GM19025 (cell line): Measurements from ENCODE around the gene CLEC12A.
"Not testable (repeated sequence)": the region's sequence is repeated elsewhere in the genome, so short reads cannot be mapped to it uniquely, and the experiment has no call there.

Source experiments
- ATAC-seq: cut with Tn5 transposase; IDR thresholded peaks from one replicate; pipeline ENCODE4 v1.9.1; 2021; ENCODE audit warnings: mild to moderate bottlenecking, low read depth, moderate library complexity; ENCODE audit not compliant: unreplicated experiment

The CLEC12A gene

GRCh38 chr12:9971181-9971580, at the start of gene CLEC12A:
CLEC12A (plus strand) TSS chr12:9971409; CDS start chr12:9971597, 188 bp downstream.
- no peak for ATAC-seq

DNA sequence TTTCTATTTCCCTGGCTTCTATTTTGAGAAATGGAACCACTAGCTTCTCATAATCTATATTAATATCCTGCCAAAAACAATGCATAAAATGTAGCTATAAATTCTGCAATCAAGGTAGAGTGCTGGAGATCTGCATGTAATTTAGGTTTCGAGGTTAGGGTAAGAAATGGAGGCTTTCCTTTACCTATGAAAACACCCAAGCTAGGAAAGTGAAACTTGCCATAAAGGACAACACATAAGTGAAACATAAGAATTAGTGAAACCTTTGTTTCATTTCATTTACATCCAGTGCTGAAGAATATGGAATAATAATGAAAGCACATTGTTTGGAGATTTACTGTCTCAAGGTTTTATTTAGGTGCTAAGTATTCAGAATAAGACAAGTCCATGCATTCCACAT, 48.8 kb upstream of the CLEC12A start:
- no peak for ATAC-seq

- ATAC-seq, result no peak
Measured at GRCh38 chr12:9925705-9926393, 45.4 kb upstream of the CLEC12A start.

- ATAC-seq, result no peak
Measured at GRCh38 chr12:9926876-9927275, 44.3 kb upstream of the CLEC12A start.

GRCh38 chr12:9928607-9929006, 42.6 kb upstream of the CLEC12A start:
- no peak for ATAC-seq

GRCh38 chr12:9931245-9931644, 40.0 kb upstream of the CLEC12A start:
- no peak for ATAC-seq

DNA sequence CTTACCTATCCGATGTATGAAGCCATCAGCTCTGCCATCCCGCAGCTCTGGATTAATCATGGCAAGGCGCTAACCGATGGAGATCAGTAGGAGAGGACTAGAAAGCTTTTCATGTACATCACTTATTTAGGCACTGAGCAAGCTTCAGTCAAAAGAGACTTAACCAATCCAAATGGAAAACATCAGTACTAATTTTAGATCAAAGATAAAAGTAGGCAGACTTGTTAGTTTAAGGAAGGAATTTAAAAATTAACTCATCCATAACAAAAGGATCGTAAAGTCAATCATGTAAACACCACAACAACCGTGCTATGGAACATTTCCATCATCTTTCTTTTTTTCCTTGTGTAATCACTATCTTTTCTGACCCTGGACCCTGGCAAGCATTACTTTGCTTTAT, 38.9 kb upstream of the CLEC12A start, which contains the start of gene CLEC2A:
Gene CLEC2A, minus strand, starts transcription at position 101 of the 400 bp plus-strand sequence. Its CDS starts 41 bp downstream, at position 60.
- ATAC-seq, result no peak

DNA sequence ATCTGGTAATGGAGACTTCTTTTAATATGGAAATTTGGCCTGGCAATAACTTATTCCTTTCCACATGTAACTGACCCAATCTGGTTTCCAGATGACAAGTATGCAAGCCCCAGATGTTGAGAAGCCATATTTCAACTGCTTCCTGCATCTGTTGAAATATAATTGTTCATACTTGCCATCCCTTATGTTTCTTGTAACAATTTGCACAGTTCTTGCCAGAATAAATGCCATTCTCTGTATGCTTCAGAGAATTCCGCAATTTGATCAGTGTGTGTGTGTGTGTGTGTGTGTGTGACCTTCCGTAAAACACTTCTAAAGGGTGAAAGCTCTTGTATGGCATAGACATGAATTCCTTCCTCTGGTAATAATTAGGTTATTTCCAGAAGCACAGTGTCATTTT, 37.3 kb upstream of the CLEC12A start:
- ATAC-seq, result no peak

- no peak for ATAC-seq
Measured at GRCh38 chr12:9935026-9935425, 36.2 kb upstream of the CLEC12A start.

DNA sequence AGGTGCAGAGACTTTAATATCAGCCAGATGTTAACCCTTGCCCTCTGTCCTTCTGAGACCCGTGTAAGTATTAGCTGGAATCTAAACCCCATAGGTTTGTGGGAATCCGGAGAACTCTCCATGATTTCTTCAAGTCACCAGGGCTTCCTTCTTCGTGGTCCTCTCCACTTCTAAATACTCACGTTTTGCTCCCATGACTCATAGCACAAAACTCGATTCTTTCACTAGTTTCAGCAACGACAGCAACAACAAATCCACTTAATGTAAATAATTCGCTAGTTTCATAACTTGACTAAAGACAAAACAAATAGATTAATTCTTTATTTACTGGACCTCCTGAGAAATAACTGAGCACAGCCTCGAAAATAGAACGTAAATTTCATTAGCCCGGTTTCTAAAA, 34.6 kb upstream of the CLEC12A start:
- ATAC-seq, result no peak

- no peak for ATAC-seq
Measured at GRCh38 chr12:9940375-9940774, 30.8 kb upstream of the CLEC12A start.

DNA sequence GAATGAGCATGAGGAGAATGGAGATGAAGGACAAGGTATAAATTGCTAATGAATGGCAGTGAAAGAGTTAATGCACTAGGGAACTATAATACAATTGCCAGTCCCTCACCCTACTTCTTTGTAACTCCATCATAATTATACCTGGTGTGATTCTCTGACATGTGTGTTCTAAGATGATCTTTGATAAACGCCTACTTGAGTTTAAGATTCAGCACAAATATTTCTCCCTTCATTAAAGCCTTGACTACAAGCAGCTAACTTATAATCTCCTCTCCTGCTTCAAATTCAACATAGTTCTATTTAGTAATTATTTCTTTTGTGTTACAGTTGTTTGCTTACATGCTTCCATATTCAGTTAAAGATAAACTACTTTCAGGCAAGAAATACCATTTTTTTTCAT, 29.4 kb upstream of the CLEC12A start:
- no peak for ATAC-seq

- no peak for ATAC-seq
Measured at GRCh38 chr12:9943240-9943639, 28.0 kb upstream of the CLEC12A start.

DNA sequence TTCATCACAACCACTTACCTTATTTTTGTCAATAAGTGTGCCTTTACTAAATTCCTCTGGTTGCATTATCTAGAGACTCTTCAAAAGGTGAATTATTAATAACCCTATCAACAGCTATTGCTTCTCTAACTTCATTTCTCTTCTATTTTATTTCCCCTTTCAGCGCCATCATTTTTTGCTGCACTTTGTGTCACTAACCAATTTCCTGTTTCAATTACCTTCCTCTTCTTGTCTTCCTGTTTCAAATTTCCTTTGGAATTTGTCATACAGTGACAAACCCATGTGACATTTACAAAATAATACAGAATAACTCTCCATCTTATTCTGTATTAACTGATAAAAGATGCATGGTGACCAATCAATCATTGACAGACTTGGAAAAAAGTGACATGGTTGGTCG, 26.8 kb upstream of the CLEC12A start:
- ATAC-seq, result no peak

DNA sequence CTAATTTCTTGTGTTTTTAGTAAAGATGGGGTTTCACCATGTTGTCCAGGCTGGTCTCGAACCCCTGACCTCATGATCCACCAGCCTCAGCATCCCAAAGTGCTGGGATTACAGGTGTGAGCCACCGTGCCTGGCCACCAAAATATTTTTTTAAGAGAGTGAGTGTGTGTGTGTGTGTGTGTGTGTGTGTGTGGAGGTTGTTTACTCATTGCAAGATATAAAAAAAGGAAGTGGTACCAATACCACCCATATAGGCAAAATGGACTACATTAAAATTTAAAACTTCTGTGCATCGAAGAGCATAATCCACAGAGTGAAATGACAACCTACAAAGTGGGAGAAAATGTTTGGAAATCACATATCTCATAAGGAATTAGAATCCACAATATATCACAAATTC, 23.5 kb upstream of the CLEC12A start:
- ATAC-seq, result no peak

DNA sequence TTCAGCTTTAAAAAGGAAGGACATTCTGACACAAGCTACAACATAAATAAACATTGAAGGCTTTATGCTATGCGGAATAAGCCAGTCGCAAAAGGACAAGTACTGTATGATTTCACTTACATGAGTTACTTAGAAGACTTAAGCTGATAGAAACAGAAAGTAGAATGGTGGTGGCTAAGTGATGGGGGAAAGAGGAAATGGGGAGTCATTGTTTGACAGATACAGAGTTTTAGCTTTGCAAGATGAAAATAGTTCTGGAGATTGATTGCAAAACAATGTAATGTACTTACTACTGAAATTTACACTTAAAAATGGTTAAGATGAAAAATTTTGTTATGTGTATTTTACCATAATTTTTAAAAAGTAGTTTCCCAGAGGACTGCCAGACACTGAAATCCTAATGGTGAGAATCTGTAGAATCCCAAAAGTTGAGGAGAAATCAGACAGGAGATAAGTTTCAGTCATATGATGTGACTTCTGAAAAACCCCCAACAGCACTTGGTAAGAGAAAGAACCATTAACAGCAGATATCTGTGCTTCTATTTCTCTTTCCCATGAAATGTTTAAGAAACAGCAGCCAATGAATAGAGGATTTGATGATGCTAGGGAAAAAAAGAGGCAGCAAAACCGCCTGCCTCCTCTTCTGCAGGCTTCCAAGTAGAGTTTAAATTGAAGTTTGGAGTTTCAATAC, 22.5 kb upstream of the CLEC12A start:
- peak; percentile 96 for ATAC-seq

GRCh38 chr12:9951026-9951675, 20.1 kb upstream of the CLEC12A start:
- no peak for ATAC-seq

DNA sequence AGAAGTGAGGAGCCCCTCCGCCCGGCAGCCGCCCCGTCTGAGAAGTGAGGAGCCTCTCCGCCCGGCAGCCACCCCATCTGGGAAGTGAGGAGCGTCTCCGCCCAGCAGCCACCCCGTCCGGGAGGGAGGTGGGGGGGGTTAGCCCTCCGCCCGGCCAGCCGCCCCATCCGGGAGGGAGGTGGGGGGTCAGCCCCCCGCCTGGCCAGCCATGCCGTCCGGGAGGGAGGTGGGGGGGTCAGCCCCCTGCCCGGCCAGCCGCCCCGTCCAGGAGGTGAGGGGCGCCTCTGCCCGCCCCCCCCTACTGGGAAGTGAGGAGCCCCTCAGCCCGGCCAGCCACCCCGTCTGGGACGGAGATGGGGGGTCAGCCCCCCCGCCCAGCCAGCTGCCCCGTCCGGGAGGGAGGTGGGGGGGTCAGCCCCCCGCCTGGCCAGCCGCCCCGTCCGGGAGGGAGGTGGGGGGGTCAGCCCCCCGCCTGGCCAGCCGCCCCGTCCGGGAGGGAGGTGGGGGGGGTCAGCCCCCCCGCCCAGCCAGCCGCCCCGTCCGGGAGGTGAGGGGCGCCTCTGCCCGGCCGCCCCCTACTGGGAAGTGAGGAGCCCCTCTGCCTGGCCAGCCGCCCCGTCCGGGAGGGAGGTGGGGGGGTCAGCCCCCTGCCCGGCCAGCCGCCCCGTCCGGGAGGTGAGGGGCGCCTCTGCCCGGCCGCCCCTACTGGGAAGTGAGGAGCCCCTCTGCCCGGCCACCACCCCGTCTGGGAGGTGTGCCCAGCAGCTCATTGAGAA, 18.1 kb upstream of the CLEC12A start:
- ATAC-seq, result not testable (repeated sequence)

- ATAC-seq, result no peak
Measured at GRCh38 chr12:9957834-9958233, 13.4 kb upstream of the CLEC12A start.

GRCh38 chr12:9960590-9960989, 10.6 kb upstream of the CLEC12A start:
- no peak for ATAC-seq

- ATAC-seq, result no peak
Measured at GRCh38 chr12:9961106-9961505, 10.1 kb upstream of the CLEC12A start.
